Pulmonary artery endothelial cell (primary cell): ENCODE data around the gene GOLGA8O. TPM values are rescaled to one million over a fixed set of nuclear protein-coding genes. Genes with fewer than 3 reads are reported as not detected.
"Not testable (repeated sequence)": the region's sequence is repeated elsewhere in the genome, so short reads cannot be mapped to it uniquely, and the experiment has no call there.

Experiments used
- DNase-seq: peaks from one replicate; pipeline ENCODE4 v3.0.0-alpha.2; 2011; ENCODE audit warnings: low read depth, low spot score
- total RNA-seq: library from RNA; depleted of rRNA; stranded (reverse); fragments of >200 nt; gene quantifications from 2 replicates; pipeline ENCODE4 v1.2.3, GENCODE V29; 2014

GOLGA8O gene
- 0.20 and 0.53 TPM in 2 replicates for total RNA-seq

- DNase-seq, result not testable (repeated sequence)
These were observed at the start of gene GOLGA8O for GRCh38 chr15:32455534-32455933. GOLGA8O (minus strand) TSS chr15:32455634; CDS start chr15:32455536, 98 bp downstream.

GRCh38 chr15:32504152-32504811, 48.8 kb upstream of the GOLGA8O start:
- DNase-seq, result not testable (repeated sequence)

GRCh38 chr15:32502946-32503345, 47.5 kb upstream of the GOLGA8O start:
- DNase-seq, result not testable (repeated sequence)

GRCh38 chr15:32492768-32493167, 37.3 kb upstream of the GOLGA8O start:
- DNase-seq, result not testable (repeated sequence)

- DNase-seq, result not testable (repeated sequence)
These were observed 31.0 kb upstream of the GOLGA8O start for GRCh38 chr15:32486474-32486873.

- DNase-seq, result not testable (repeated sequence)
These were observed 27.9 kb upstream of the GOLGA8O start for GRCh38 chr15:32483377-32483776.

GRCh38 chr15:32481683-32482082, 26.2 kb upstream of the GOLGA8O start:
- DNase-seq, result not testable (repeated sequence)

GRCh38 chr15:32468076-32468475, 12.6 kb upstream of the GOLGA8O start:
- not testable (repeated sequence) for DNase-seq

- DNase-seq, result not testable (repeated sequence)
These were observed 14.9 kb downstream of the GOLGA8O start for GRCh38 chr15:32440445-32440977.

GRCh38 chr15:32434102-32434963, 21.1 kb downstream of the GOLGA8O start:
- DNase-seq, result not testable (repeated sequence)

GRCh38 chr15:32427635-32428034, 27.8 kb downstream of the GOLGA8O start:
- DNase-seq, result not testable (repeated sequence)

- DNase-seq, result not testable (repeated sequence)
These were observed 28.9 kb downstream of the GOLGA8O start for GRCh38 chr15:32426511-32426910.

GRCh38 chr15:32407903-32408302, 47.5 kb downstream of the GOLGA8O start:
- not testable (repeated sequence) for DNase-seq

GRCh38 chr15:32403192-32403591, 52.2 kb downstream of the GOLGA8O start, which contains the start of gene GOLGA8K:
GOLGA8K (minus strand) TSS chr15:32403292; CDS start chr15:32403194, 98 bp downstream.
- not testable (repeated sequence) for DNase-seq

GRCh38 chr15:32396522-32396921, 58.9 kb downstream of the GOLGA8O start:
- not testable (repeated sequence) for DNase-seq

Other genes starting within 250 kb of the GOLGA8O start
- gene GOLGA8K, start 52.3 kb downstream of the GOLGA8O start, total RNA-seq, result 0.46 and 0.74 TPM in 2 replicates
- gene GOLGA8N, start 137.8 kb upstream of the GOLGA8O start, total RNA-seq, result 1.4 and 3.9 TPM in 2 replicates
- 22.9 and 35.9 TPM in 2 replicates for gene ARHGAP11A, start 159.9 kb upstream of the GOLGA8O start, total RNA-seq
- 0.74 and 0.92 TPM in 2 replicates for gene SCG5, start 186.1 kb upstream of the GOLGA8O start, total RNA-seq